CD4-positive, alpha-beta T cell treated with Interleukin-10 for 1 hour (primary cell): ENCODE measurements around the gene KIF16B.
"Not testable (repeated sequence)": the region's sequence is repeated elsewhere in the genome, so short reads cannot be mapped to it uniquely, and the experiment has no call there.

ENCODE experiments used
- DNase-seq: peaks from one replicate; pipeline ENCODE4 v3.0.0-alpha.2; 2020

Gene KIF16B

GRCh38 chr20:16573001-16573965, at the start of gene KIF16B:
Gene KIF16B (minus strand): TSS chr20:16573448. CDS start chr20:16573275, 173 bp downstream.
- peak; percentile 87 for DNase-seq

GRCh38 chr20:16622501-16622900, 49.3 kb upstream of the KIF16B start:
- DNase-seq = no peak

GRCh38 chr20:16621435-16622141, 48.3 kb upstream of the KIF16B start:
- no peak for DNase-seq

- no peak for DNase-seq
Observed at GRCh38 chr20:16620961-16621360, 47.7 kb upstream of the KIF16B start.

- DNase-seq = no peak
Observed at GRCh38 chr20:16619953-16620352, 46.7 kb upstream of the KIF16B start.

- no peak for DNase-seq
Observed at GRCh38 chr20:16617056-16617455, 43.8 kb upstream of the KIF16B start.

- no peak for DNase-seq
Observed at GRCh38 chr20:16616317-16616716, 43.1 kb upstream of the KIF16B start.

GRCh38 chr20:16615199-16615598, 42.0 kb upstream of the KIF16B start:
- DNase-seq = no peak

GRCh38 chr20:16613954-16614353, 40.7 kb upstream of the KIF16B start:
- DNase-seq = no peak

GRCh38 chr20:16612706-16613105, 39.5 kb upstream of the KIF16B start:
- no peak for DNase-seq

GRCh38 chr20:16611817-16612216, 38.6 kb upstream of the KIF16B start:
- no peak for DNase-seq

GRCh38 chr20:16609066-16609465, 35.8 kb upstream of the KIF16B start:
- DNase-seq = no peak

- DNase-seq = no peak
Observed at GRCh38 chr20:16608277-16608650, 35.0 kb upstream of the KIF16B start.

- DNase-seq = no peak
Observed at GRCh38 chr20:16607364-16608276, 34.4 kb upstream of the KIF16B start.

- DNase-seq = no peak
Observed at GRCh38 chr20:16606468-16607070, 33.3 kb upstream of the KIF16B start.

GRCh38 chr20:16601047-16601446, 27.8 kb upstream of the KIF16B start:
- no peak for DNase-seq

- DNase-seq = no peak
Observed at GRCh38 chr20:16599257-16599656, 26.0 kb upstream of the KIF16B start.

GRCh38 chr20:16596991-16597390, 23.7 kb upstream of the KIF16B start:
- no peak for DNase-seq

GRCh38 chr20:16596404-16596803, 23.2 kb upstream of the KIF16B start:
- not testable (repeated sequence) for DNase-seq

GRCh38 chr20:16595376-16595775, 22.1 kb upstream of the KIF16B start:
- no peak for DNase-seq

- DNase-seq = no peak
Observed at GRCh38 chr20:16590041-16590633, 16.9 kb upstream of the KIF16B start.

GRCh38 chr20:16589623-16590022, 16.4 kb upstream of the KIF16B start:
- no peak for DNase-seq
